Effector memory CD8-positive, alpha-beta T cell (primary cell): ENCODE measurements around the gene TRAF6.
A peak's percentile ranks its signal among the peaks of the same experiment; 100 is the strongest.

Experiments
- ATAC-seq: fragments of 150-1000 bp; cut with Tn5 transposase; replicated peaks from 2 replicates; pipeline ENCODE4 v1.10.0; 2021; ENCODE audit warnings: mild to moderate bottlenecking, moderate library complexity
- DNase-seq, 3 experiments: peaks; one replicate each; pipeline ENCODE4 v3.0.0; 2021
- H3K27ac Mint-ChIP-seq, 2 donors: one replicate each; pipeline ENCODE4 v1.8.0; 2022; ENCODE audit warnings: mild to moderate bottlenecking in 2 of 2, mixed read lengths in 2 of 2, moderate library complexity in 2 of 2
- H3K27me3 Mint-ChIP-seq, 2 donors: one replicate each; pipeline ENCODE4 v1.8.0; 2022; ENCODE audit warnings: mixed read lengths in 2 of 2
- H3K36me3 Mint-ChIP-seq: one replicate; pipeline ENCODE4 v1.8.0; 2022; ENCODE audit warnings: mild to moderate bottlenecking, moderate library complexity, mixed read lengths; ENCODE audit not compliant: insufficient read depth
- H3K4me1 Mint-ChIP-seq, 2 donors: one replicate each; pipeline ENCODE4 v1.8.0; 2022; ENCODE audit warnings: low read depth in 2 of 2, mixed read lengths in 2 of 2
- H3K4me3 Mint-ChIP-seq, 2 donors: one replicate each; pipeline ENCODE4 v1.8.0; 2022; ENCODE audit warnings: mild to moderate bottlenecking in 2 of 2, mixed read lengths in 2 of 2, moderate library complexity in 2 of 2
- H3K9me3 Mint-ChIP-seq, 2 donors: one replicate each; pipeline ENCODE4 v1.8.0; 2022; ENCODE audit warnings: mixed read lengths in 2 of 2

Gene TRAF6

DNA sequence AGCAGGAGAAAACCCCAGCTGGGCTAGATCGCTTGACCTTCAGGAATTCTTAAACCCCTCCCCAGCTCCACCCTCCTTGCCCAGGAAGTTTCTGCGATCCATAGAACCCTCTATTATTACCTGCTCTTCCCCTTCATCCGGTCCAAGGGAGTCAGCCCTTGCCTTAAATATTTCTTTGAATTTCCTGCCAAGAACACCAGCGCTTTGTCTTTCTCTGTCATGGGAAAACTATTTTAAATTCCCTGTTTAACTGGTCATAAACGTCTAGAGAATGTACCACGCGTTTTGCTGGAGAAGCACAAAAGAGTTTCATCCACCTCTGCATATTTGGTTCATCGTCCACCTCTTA is 496 bp upstream of the TRAF6 start:
- ATAC-seq (no peak), DNase-seq (no peak)
- Mint-ChIP-seq H3K27ac (peak overlapping the region; percentile 93 to 98), H3K36me3 (peaks cover 16% of the 10 kb centered on the region), H3K27me3 (peaks cover 17% of the 10 kb centered on the region in 2 donors), H3K4me1 (peaks cover 20 to 27% of the 10 kb centered on the region in 2 donors), H3K4me3 (peak overlapping the region; percentile 90 to 100), H3K9me3 (no peaks in the 10 kb centered on the region)

DNA sequence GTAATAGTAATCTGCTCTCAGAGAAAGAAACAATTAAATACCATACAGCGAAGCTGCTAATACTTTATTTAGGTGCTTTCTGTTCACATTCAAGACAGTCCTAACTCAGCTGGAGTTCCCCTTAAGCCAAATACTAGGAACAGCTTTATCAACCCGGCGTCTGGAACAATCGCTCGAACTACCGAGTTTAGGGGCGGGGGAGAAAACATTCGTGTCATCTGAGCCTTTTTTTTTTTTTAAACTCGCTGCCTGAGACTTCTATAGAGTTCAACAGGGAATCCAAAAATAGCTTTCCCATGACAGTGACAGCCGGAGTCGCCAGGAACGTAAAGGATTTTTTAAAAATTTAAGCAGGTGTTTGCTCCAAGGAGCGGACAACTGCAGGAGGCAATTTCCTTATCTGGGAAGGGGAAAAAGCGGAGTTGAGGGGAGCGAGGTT is 852 bp downstream of the TRAF6 start:
- peaks cover 27 to 38% of the 10 kb centered on the region in 2 donors for H3K4me1 Mint-ChIP-seq

DNA sequence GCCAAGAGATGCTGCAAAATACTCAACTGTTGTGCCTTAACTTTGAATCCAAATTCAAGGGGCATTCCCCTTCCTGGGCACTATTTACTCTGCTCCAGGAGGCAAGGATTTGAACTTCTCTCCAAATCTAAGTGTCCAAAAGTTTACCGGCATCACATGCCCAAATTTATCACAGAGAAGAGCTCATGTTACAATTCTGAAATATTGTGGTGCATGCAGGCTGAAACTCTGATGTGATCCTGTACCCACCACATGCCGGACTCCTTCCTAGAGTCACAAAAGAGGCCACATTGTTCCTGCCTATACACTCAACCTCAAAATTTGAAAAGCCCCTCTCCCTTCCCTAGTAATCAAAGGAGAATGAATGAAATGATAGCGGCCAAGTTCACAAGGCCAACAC is 1.3 kb downstream of the TRAF6 start:
- no peaks in the 10 kb centered on the region for H3K9me3 Mint-ChIP-seq
- peaks cover 28 to 41% of the 10 kb centered on the region in 2 donors for H3K4me1 Mint-ChIP-seq
- H3K4me3 Mint-ChIP-seq, result peak overlapping the region; percentile 90 to 100
- peak overlapping the region; percentile 93 to 98 for H3K27ac Mint-ChIP-seq
- no peak for ATAC-seq
- peaks cover 16% of the 10 kb centered on the region for H3K36me3 Mint-ChIP-seq
- H3K27me3 Mint-ChIP-seq, result peaks cover under 1 to 10% of the 10 kb centered on the region in 2 donors
- DNase-seq, result no peak

More for the DNA sequence above, 852 bp downstream of the TRAF6 start:
- H3K27me3 Mint-ChIP-seq, result peaks cover 6 to 10% of the 10 kb centered on the region in 2 donors
- H3K27ac Mint-ChIP-seq, result peak overlapping the region; percentile 93 to 98
- H3K9me3 Mint-ChIP-seq, result no peaks in the 10 kb centered on the region
- ATAC-seq, result peak; percentile 19
- H3K36me3 Mint-ChIP-seq, result peaks cover 16% of the 10 kb centered on the region
- peak in 2 of 3 experiments; percentile 8 to 15 for DNase-seq
- H3K4me3 Mint-ChIP-seq, result peak overlapping the region; percentile 90 to 100

DNA sequence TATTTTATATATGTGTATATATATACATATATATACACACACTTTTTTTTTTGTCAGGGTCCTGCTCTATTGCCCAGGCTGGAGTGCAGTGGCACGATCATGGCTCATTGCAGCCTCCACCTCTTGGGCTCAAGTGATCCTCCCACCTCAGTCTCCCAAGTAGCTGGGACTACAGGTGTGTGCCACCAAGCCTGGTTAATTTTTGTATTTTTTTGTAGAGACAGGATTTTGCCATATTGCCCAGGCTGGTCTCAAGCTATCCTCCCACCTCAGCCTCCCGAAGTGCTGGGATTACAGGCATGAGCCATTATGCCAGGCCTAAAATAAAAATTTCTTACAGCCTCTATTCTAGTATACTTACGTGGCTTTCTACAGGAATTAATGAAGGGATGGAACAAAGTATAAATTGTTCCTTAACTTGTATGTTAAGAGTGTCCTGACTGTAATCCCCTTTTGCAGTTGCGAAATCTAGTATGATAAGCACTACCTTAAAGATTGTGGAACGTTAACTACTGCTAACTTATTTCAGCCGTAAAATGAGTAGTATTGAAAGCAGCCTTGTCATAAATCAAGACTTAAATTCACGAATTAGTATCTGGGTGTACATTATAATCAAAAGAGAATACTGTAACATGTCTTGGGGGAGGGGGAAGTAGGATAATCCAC is 2.1 kb downstream of the TRAF6 start:
- Mint-ChIP-seq H3K4me1 (peaks cover 32 to 41% of the 10 kb centered on the region in 2 donors), H3K27ac (peak overlapping the region; percentile 93 to 98), H3K27me3 (peaks cover 0 to 3% of the 10 kb centered on the region in 2 donors), H3K36me3 (peaks cover 16% of the 10 kb centered on the region), H3K4me3 (peak overlapping the region; percentile 90 to 100), H3K9me3 (no peaks in the 10 kb centered on the region)
- no peak for DNase-seq
- ATAC-seq, result no peak

DNA sequence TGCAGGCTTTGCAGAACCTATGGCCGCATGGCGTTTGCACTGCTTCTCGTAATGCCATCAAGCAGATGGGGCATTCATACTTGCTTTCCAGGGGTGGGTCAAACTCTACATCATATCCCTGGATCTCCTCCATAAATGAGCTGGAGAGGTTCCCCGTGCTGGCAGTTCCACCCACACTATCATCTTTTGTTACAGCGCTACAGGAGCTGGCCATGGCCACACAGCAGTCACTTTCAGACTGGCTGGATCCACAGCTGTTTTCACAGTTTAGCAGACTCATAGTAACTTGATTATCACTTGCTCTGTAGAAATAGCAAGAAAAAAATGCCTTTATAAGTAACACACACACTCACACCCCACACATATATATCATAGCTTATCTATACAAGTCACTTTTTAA is 8.8 kb downstream of the TRAF6 start:
- Mint-ChIP-seq H3K27me3 (no peaks in the 10 kb centered on the region), H3K36me3 (peaks cover 53% of the 10 kb centered on the region), H3K4me3 (no peak overlapping the region), H3K9me3 (no peaks in the 10 kb centered on the region), H3K27ac (peak overlapping the region in 1 of 2 donors; percentile 52), H3K4me1 (peaks cover 34 to 39% of the 10 kb centered on the region in 2 donors)
- ATAC-seq (no peak), DNase-seq (no peak)

DNA sequence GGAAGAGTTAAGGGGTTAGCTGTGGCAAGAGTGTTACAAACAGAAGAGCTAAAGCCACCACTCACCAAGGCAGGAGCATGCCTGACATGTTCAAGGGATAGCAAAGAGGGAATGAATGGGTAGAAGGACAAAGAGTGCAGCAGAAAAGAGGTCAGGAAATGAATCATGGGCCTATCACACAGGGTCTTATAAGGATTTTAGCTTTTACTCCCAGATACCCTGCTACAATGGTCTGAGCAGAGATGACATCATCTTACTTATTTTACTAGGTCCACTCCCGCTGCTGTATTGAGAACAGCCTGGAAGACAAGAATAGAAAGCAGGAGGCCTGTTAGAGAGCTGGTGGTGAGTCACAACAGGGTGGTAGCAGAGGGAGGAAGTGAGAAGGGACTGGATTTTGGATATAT is 9.8 kb downstream of the TRAF6 start:
- H3K27me3 Mint-ChIP-seq, result no peaks in the 10 kb centered on the region
- H3K4me3 Mint-ChIP-seq, result no peak overlapping the region
- ATAC-seq (no peak), DNase-seq (no peak)
- peaks cover 29 to 31% of the 10 kb centered on the region in 2 donors for H3K4me1 Mint-ChIP-seq
- H3K9me3 Mint-ChIP-seq, result no peaks in the 10 kb centered on the region
- peaks cover 58% of the 10 kb centered on the region for H3K36me3 Mint-ChIP-seq
- peak overlapping the region; percentile 11 to 52 for H3K27ac Mint-ChIP-seq

DNA sequence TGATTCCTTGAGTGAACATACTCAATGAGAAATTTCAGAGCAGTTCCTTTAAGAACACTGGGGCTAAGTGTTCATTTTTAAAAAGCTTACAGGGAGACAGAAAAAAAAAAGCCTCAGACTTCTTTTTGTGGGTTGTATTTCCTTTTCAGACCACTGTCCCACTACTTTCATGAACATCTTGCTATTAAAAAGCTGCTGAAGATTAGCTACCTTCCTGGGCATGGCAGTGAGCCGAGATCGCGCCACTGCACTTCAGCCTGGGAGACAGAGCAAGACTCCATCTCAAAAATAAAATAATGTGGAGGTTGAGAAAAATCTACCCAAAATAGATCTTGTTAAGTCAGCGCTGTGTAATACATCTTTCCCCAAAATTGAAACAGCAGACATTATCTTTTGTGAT is 10.8 kb downstream of the TRAF6 start:
- Mint-ChIP-seq H3K4me3 (peak overlapping the region in 1 of 2 donors; percentile 27), H3K4me1 (peaks cover 24 to 25% of the 10 kb centered on the region in 2 donors), H3K9me3 (no peaks in the 10 kb centered on the region), H3K27me3 (no peaks in the 10 kb centered on the region), H3K36me3 (peaks cover 68% of the 10 kb centered on the region), H3K27ac (no peak overlapping the region)
- DNase-seq (no peak), ATAC-seq (no peak)

DNA sequence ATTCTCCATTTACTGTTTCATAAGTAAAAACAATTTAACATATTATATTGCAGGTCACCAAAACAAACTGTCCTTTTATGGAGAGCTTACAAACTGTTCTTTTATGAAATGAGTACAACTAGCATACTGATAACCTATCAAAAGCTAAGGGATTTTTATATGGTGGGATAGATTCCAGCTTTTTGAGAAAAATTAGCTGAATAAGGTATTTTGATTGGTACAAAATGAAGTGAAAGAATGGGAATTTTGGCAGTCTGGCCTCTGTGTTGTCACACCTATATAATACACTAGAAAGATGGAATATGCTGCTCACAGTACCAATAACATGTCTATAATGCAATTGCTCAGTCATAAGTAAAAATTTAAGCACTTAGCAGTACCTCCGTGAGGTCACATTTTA is 11.4 kb downstream of the TRAF6 start:
- Mint-ChIP-seq H3K4me1 (peaks cover 20 to 23% of the 10 kb centered on the region in 2 donors), H3K36me3 (peaks cover 74% of the 10 kb centered on the region), H3K9me3 (no peaks in the 10 kb centered on the region), H3K27ac (no peak overlapping the region), H3K4me3 (no peak overlapping the region), H3K27me3 (no peaks in the 10 kb centered on the region)
- ATAC-seq (no peak), DNase-seq (no peak)

DNA sequence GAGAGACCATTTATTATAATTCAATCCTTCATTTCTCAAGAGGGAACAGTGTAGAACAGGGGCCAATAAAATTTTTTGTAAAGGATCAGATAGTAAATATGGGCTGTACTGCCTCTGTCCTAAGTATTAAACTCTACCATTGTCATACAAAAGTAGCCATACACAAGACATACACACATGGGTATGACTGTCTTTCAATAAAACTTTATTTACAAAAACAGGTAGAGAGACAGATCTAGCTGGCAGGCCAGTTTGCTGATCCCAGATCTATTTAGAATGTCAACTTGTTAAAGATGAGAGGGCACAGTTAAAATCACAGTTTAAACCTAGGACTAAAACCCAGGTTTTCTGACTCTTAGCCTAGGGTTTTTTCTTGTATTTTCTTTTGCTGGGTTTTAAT is 16.7 kb downstream of the TRAF6 start:
- DNase-seq, result no peak
- peaks cover 81% of the 10 kb centered on the region for H3K36me3 Mint-ChIP-seq
- no peak for ATAC-seq
- no peaks in the 10 kb centered on the region for H3K9me3 Mint-ChIP-seq
- H3K27me3 Mint-ChIP-seq, result no peaks in the 10 kb centered on the region
- peaks cover 7 to 22% of the 10 kb centered on the region in 2 donors for H3K4me1 Mint-ChIP-seq
- no peak overlapping the region for H3K4me3 Mint-ChIP-seq
- no peak overlapping the region for H3K27ac Mint-ChIP-seq

DNA sequence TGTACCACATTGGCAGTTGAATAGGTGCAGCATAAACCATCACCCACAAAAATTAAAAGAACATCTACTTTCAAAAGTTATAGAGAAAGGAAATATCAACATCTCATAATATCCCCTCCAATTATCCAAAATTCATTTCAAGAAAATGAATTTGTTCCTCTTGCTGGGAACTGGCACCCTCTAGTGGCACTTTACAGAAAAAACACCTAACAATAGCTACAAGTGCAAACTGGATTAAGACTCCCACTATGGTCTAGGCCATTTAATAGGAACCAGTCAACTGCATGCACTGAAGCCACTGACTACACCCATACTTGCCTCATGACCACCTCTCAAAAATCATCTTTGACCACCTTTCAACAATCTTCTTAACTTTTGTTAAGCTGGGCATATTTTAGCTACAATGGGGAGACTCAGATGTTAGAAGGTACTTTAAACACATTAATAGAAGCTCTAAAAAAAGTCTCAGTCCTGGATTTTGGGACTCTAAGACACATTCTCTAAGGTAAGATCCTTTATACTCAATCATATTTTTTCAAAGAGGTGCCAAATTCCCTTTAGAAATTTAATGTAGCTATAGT is 17.3 kb downstream of the TRAF6 start:
- DNase-seq (peak; percentile 29 to 41 (median 41)), ATAC-seq (peak; percentile 62)
- peaks cover 10 to 27% of the 10 kb centered on the region in 2 donors for H3K4me1 Mint-ChIP-seq
- no peaks in the 10 kb centered on the region for H3K27me3 Mint-ChIP-seq
- H3K36me3 Mint-ChIP-seq, result peaks cover 76% of the 10 kb centered on the region
- peak overlapping the region in 1 of 2 donors; percentile 63 for H3K27ac Mint-ChIP-seq
- H3K4me3 Mint-ChIP-seq, result no peak overlapping the region
- H3K9me3 Mint-ChIP-seq, result no peaks in the 10 kb centered on the region

DNA sequence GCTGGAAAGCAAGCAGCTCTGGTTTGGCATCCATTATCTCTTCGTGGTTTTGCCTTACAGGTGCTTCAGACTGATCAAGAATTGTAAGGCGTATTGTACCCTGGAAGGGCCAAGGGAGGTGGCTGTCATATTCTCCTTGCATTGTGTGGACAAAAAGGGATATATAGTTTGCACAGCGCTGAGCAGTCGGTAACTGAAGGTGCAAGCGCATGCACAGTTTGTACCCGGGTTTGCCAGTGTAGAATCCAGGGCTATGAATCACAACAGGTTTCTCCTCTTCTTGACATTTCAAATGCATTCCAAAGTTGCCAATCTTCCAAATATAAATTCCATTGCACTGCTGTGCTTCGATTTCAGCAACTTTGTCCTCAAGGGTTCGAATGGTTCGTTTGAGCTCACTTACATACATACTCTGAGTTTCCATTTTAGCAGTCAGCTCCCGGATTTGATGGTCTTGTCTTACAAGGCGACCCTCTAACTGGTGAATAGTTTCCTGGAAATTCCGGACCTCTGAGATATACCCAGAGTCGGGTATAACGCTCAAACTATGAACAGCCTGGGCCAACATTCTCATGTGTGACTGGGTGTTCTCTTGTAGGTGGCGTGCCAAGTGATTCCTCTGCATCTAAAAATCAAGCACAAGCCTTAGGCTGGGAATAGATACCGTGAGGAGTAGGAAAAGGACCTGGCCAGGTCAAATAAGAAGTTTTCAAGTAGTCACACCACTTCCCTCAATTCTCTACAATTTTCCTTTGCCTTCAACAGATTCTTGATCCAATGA is 19.9 kb downstream of the TRAF6 start:
- Mint-ChIP-seq H3K4me3 (no peak overlapping the region), H3K27ac (peak overlapping the region in 1 of 2 donors; percentile 29), H3K9me3 (no peaks in the 10 kb centered on the region), H3K27me3 (no peaks in the 10 kb centered on the region), H3K36me3 (peaks cover 64% of the 10 kb centered on the region), H3K4me1 (peaks cover 18 to 37% of the 10 kb centered on the region in 2 donors)
- no peak for DNase-seq
- ATAC-seq, result no peak

DNA sequence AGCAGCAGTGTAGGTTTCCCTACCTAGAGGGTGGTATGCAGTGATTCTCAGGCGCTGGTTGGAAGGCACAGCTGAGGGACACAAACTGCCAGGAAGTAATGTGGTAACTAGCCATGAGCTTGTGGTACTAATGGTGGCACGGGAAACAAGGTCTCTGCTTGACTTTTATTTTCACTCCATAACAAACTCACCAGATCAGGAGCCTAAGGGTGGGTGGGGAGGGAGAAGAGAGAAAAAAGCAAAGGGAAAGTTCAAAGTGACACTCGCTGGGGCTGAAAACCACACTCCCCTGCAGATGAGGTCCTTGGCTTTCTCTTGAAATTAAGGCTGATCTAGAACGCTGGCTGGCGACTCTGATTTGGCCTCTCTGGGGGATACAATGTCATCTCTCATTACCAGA is 22.0 kb downstream of the TRAF6 start:
- H3K4me3 Mint-ChIP-seq, result peak overlapping the region; percentile 49 to 50
- no peaks in the 10 kb centered on the region for H3K9me3 Mint-ChIP-seq
- DNase-seq (no peak), ATAC-seq (peak; percentile 54)
- H3K27me3 Mint-ChIP-seq, result no peaks in the 10 kb centered on the region
- peaks cover 55% of the 10 kb centered on the region for H3K36me3 Mint-ChIP-seq
- peaks cover 18 to 37% of the 10 kb centered on the region in 2 donors for H3K4me1 Mint-ChIP-seq
- peak overlapping the region; percentile 42 to 91 for H3K27ac Mint-ChIP-seq

DNA sequence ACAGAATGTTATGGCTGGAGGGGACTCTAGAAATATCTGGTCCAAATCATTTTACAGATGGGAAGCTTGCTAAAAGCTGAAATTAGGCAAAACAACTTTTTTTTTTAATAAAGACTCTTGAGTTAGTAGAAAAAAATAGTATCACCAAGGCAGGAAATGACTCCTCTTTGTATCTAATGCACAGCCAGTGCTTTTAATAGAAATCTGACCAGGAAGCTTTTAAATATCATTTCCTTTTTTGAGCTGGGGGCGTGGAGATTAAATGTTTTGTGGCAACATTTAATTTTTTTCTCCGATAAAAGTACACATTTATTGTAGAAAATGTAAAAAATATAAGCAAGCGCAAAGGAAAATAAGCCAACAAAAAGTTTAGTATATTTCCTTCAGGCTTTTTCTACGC is 22.5 kb downstream of the TRAF6 start:
- DNase-seq (no peak), ATAC-seq (no peak)
- Mint-ChIP-seq H3K4me1 (peaks cover 17 to 34% of the 10 kb centered on the region in 2 donors), H3K9me3 (no peaks in the 10 kb centered on the region), H3K36me3 (peaks cover 50% of the 10 kb centered on the region), H3K4me3 (peak overlapping the region; percentile 49 to 50), H3K27me3 (no peaks in the 10 kb centered on the region), H3K27ac (peak overlapping the region; percentile 42 to 91)
